Measurements from ENCODE around the gene NPS.

GRCh38 chr10:127577376-127578258, 28.5 kb downstream of the NPS start:
- peak; percentile 7 to 34 for TF ChIP-seq CTCF (conservative IDR thresholded peaks at IDR 0.05 in 1 of 2, IDR thresholded peaks at IDR 0.05 in 1 of 2; ENCODE audit: extremely low read depth in 1 of 2, insufficient read depth in 1 of 2, low read depth in 1 of 2, low read length in 2 of 2)
- no peak for TF ChIP-seq EZH2 (IDR thresholded peaks at IDR 0.05; ENCODE audit: borderline replicate concordance, low read length)
